ENCODE measurements around the gene SLC25A39. TPM values are rescaled to one million over a fixed set of nuclear protein-coding genes. Genes with fewer than 3 reads are reported as not detected.

The SLC25A39 gene
- total and polyA plus RNA-seq, 11 donors: 37.2 to 96.0 (median 55.2) TPM

DNA sequence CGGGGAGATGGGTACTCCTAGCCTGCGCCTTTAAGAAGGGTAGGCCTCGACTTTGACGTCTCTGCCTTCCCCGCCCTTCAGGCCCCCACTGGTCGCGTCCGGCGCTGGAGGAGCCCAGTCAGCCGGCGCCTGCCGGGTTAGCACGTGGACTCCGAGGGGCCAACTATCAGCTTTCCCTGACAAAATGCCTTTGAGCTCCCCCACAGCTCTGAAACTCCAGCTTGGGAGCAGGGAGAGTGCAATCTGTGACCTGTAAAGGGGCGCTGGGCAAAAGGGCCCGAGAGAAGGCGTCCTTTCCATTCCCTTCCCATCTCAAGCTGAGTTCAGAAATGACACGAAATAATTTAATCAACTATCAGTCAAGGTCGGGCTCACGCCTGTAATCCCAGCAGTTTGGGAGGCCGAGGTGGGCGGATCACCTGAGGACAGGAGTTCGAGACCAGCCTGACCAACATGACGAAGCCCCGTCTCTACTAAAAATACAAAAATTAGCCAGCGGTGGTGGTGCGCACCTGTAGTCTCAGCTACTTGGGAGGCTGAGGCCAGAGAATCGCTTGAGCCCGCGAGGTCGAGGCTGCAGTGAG lies 2.3 kb upstream of the SLC25A39 start:
- Histone ChIP-seq H3K4me1 (peaks cover 5 to 46% (median 22%) of the 10 kb centered on the region in 12 donors), H3K27me3 (no peaks in the 10 kb centered on the region), H3K9me3 (no peaks in the 10 kb centered on the region), H3K36me3 (peaks cover 0 to 7% (median 6%) of the 10 kb centered on the region in 9 donors), H3K4me3 (peak overlapping the region in 9 of 12 donors; percentile 17 to 99 (median 92)), H3K27ac (peak overlapping the region in 11 of 12 donors; percentile 5 to 97 (median 74))
- intact Hi-C loops (cut with DNase I): loop anchor here in 5 of 10 donors (1.0 to 5.0 kb wide), 5 partner anchors 18 to 116 kb away; partner anchors contain the start of genes GRN (in 1 of the 5) and UBTF (in 1 of the 5)
- peak; percentile 98 to 99 (median 98) for DNase-seq
- TF ChIP-seq, protein P1, sequence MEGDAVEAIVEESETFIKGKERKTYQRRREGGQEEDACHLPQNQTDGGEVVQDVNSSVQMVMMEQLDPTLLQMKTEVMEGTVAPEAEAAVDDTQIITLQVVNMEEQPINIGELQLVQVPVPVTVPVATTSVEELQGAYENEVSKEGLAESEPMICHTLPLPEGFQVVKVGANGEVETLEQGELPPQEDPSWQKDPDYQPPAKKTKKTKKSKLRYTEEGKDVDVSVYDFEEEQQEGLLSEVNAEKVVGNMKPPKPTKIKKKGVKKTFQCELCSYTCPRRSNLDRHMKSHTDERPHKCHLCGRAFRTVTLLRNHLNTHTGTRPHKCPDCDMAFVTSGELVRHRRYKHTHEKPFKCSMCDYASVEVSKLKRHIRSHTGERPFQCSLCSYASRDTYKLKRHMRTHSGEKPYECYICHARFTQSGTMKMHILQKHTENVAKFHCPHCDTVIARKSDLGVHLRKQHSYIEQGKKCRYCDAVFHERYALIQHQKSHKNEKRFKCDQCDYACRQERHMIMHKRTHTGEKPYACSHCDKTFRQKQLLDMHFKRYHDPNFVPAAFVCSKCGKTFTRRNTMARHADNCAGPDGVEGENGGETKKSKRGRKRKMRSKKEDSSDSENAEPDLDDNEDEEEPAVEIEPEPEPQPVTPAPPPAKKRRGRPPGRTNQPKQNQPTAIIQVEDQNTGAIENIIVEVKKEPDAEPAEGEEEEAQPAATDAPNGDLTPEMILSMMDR (IDR thresholded peaks at IDR 0.05): no peak
- no peak for TF ChIP-seq POLR2A (IDR thresholded peaks at IDR 0.05)
- WGBS, 4 donors: 26 to 42% (median 31%) methylated on average over 17 to 31 of the region's 31 CpGs
- ATAC-seq: peak; percentile 84 to 93 (median 90)

DNA sequence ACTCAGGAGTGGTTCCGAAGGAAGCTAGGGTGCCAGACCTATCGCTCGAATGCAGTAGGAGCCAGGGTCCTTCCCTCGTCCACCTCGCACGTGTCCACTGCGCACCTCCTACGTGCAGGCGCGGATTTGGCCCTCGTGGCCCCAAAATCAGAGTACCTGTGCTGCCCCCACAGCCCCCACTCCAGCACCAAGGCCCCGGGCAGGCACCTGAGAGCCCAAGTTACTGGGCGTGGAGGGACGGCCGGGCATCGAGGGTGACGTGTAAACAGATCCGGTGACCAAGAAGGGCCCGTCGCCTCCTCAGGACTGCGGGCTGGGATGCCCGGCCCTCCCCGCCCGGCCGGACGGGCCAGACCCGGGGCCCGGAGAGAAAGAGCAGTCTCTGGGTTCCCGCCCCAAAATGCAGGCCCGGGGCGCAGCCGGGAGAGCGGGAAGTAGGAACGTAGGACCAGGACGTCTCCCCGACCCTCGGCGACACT lies 492 bp downstream of the SLC25A39 start:
- no peak for DNase-seq
- peak in 1 of 4 donors; percentile 3 for ATAC-seq
- H3K4me1 ChIP-seq: peaks cover 5 to 38% (median 22%) of the 10 kb centered on the region in 12 donors

DNA sequence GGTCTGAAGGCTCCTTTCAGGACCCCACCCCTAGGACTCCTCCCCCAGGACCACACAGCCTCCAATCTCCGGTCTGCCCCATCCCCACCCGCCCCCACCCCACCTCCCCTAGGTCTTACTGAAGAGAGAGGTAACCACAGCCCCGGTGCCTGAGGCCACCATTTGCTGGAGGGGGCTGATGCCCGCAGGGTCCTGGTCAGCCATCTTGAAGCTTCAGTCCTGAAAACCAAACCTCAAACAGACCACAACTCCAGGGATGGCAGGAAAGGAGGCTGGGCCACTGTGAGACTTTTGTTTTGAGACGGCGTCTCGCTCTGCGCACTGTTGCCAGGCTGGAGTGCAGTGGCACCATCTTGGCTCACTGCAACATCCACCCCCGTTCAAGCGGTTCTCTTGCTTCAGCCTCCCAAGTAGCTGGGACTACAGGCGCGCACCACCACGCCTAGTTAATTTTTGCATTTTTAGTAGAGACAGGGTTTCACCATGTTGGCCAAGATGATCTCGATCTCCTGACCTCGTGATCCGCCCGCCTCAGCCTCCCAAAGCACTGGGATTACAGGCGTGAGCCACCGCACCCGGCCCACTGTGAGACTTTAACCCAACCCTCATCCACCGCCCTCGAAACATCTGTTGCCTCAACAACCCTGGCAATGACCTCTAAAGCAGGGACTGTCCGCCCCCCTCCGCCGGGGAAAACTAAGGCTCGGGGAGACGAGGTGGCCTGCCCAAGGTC lies 1.1 kb downstream of the SLC25A39 start:
- TF ChIP-seq, protein P1 (IDR thresholded peaks at IDR 0.05): no peak
- no peak for TF ChIP-seq POLR2A (IDR thresholded peaks at IDR 0.05)
- no peak for DNase-seq
- WGBS, 4 donors: 60 to 65% (median 63%) methylated on average over 26 to 27 of the region's 27 CpGs
- no peak for ATAC-seq
- Histone ChIP-seq H3K4me1 (peaks cover 5 to 38% (median 22%) of the 10 kb centered on the region in 12 donors), H3K27me3 (no peaks in the 10 kb centered on the region), H3K9me3 (no peaks in the 10 kb centered on the region), H3K27ac (peak overlapping the region in 3 of 12 donors; percentile 92 to 98 (median 95)), H3K36me3 (peaks cover 0 to 37% (median 31%) of the 10 kb centered on the region in 9 donors), H3K4me3 (peak overlapping the region; percentile 82 to 99 (median 94))
- intact Hi-C loops (cut with DNase I): loop anchor here in 3 of 10 donors (2.0 kb wide), 2 partner anchors 105 to 107 kb away; partner anchors contain the start of gene UBTF (in 2 of the 3)

More for the DNA sequence above, 492 bp downstream of the SLC25A39 start:
- H3K4me3 ChIP-seq: peak overlapping the region; percentile 82 to 99 (median 94)
- intact Hi-C loops (cut with DNase I): loop anchor here in 3 of 10 donors (2.0 kb wide), 2 partner anchors 105 to 107 kb away; partner anchors contain the start of gene UBTF (in 2 of the 3)
- peak overlapping the region in 11 of 12 donors; percentile 72 to 98 (median 95) for H3K27ac ChIP-seq
- no peaks in the 10 kb centered on the region for H3K27me3 ChIP-seq
- TF ChIP-seq, protein P1 (IDR thresholded peaks at IDR 0.05): no peak
- no peak for TF ChIP-seq POLR2A (IDR thresholded peaks at IDR 0.05)
- peaks cover 0 to 35% (median 31%) of the 10 kb centered on the region in 9 donors for H3K36me3 ChIP-seq
- WGBS, 4 donors: 0 to 2% (median 1%) methylated on average over 7 to 38 of the region's 38 CpGs
- H3K9me3 ChIP-seq: no peaks in the 10 kb centered on the region

Measured in heart left ventricle (tissue), 16 donors.